HG03045 (cell line): ENCODE data around the gene PF4V1.

ENCODE experiments used
- ATAC-seq: cut with Tn5 transposase; IDR thresholded peaks from one replicate; pipeline ENCODE4 v1.9.1; 2021; ENCODE audit warnings: mild to moderate bottlenecking, moderate library complexity; ENCODE audit not compliant: unreplicated experiment

Gene PF4V1

GRCh38 chr4:73844806-73845205 lies 8.3 kb upstream of the PF4V1 start:
- ATAC-seq, result no peak

GRCh38 chr4:73847526-73848182 lies 5.4 kb upstream of the PF4V1 start:
- no peak for ATAC-seq

- no peak for ATAC-seq
These were observed 4.8 kb upstream of the PF4V1 start for GRCh38 chr4:73848183-73848777.

- ATAC-seq, result no peak
These were observed 2.7 kb upstream of the PF4V1 start for GRCh38 chr4:73850261-73850970.

GRCh38 chr4:73851293-73851692 lies 1.8 kb upstream of the PF4V1 start:
- ATAC-seq, result no peak

- no peak for ATAC-seq
These were observed 325 bp upstream of the PF4V1 start for GRCh38 chr4:73852771-73853170.

- ATAC-seq, result no peak
These were observed 800 bp downstream of the PF4V1 start for GRCh38 chr4:73853718-73854473.

- ATAC-seq, result no peak
These were observed 2.3 kb downstream of the PF4V1 start for GRCh38 chr4:73855406-73855805.

GRCh38 chr4:73856518-73856917 lies 3.4 kb downstream of the PF4V1 start:
- ATAC-seq, result no peak

GRCh38 chr4:73859614-73860088 lies 6.6 kb downstream of the PF4V1 start:
- no peak for ATAC-seq

GRCh38 chr4:73860181-73860580 lies 7.1 kb downstream of the PF4V1 start:
- ATAC-seq, result no peak

GRCh38 chr4:73860917-73861316 lies 7.8 kb downstream of the PF4V1 start:
- ATAC-seq, result no peak

GRCh38 chr4:73862322-73862721 lies 9.2 kb downstream of the PF4V1 start:
- no peak for ATAC-seq

GRCh38 chr4:73864365-73864764 lies 11.3 kb downstream of the PF4V1 start:
- ATAC-seq, result no peak

GRCh38 chr4:73864961-73865360 lies 11.9 kb downstream of the PF4V1 start:
- ATAC-seq, result no peak

GRCh38 chr4:73865431-73866096 lies 12.5 kb downstream of the PF4V1 start:
- no peak for ATAC-seq

- no peak for ATAC-seq
These were observed 13.2 kb downstream of the PF4V1 start for GRCh38 chr4:73866246-73866645.

GRCh38 chr4:73867783-73868182 lies 14.7 kb downstream of the PF4V1 start:
- no peak for ATAC-seq

- ATAC-seq, result no peak
These were observed 15.4 kb downstream of the PF4V1 start for GRCh38 chr4:73868206-73869129.
